SKM-1 treated with dmso at 0.1 percent for 144 hours (cell line): Measurements from ENCODE around the gene RPL13.
"Not testable (repeated sequence)": the region's sequence is repeated elsewhere in the genome, so short reads cannot be mapped to it uniquely, and the experiment has no call there.

Source experiments
- DNase-seq: peaks from one replicate; lab custom pipeline; 2025; ENCODE audit not compliant: unreplicated experiment; lab: John Stamatoyannopoulos, UW

The RPL13 gene

DNA sequence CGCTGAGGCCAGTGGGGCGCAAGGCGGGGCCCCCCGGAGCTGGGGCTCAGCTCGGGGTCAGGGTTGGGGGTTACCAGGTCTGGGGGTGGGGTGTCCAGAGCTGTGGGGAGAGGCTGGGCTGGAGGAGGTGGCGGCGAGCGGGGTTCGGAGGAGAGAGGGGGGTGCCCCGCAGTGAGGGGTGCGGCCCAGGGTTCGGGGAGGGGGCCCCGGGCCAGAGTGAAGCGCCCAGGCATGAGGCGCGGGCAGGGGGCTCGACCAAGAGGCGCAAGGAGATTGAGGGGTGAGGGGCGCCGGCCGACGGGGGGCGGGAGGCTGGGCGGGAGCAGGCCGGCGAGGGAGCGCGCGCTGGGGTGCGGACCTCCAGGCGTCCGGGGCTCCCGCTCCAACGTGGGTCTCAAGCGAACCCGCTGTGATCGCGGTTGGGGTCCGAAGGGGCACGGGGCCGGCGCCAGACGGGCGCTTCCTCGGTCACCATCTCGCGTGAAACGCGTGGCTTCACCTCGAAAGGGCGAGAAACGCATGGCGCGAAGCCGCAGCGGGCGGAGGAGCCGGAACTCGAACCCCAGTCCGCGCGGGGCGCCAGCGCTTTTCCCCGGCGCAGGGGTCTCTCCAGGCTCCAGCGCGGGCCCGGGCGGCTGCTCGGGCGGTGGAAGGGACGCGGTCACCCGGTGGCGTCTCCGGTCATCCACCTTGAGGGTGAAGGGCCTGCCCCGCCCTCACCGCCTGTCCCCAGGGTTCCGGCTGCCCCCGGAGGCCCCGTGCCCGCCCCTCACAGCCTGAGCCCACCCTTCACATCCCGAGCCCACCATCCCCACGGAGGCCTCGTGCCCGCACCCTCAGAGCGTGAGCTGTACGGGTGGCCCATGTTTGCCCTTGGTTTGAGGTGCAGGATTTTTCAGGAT, 15.9 kb downstream of the RPL13 start:
- DNase-seq = no peak

DNA sequence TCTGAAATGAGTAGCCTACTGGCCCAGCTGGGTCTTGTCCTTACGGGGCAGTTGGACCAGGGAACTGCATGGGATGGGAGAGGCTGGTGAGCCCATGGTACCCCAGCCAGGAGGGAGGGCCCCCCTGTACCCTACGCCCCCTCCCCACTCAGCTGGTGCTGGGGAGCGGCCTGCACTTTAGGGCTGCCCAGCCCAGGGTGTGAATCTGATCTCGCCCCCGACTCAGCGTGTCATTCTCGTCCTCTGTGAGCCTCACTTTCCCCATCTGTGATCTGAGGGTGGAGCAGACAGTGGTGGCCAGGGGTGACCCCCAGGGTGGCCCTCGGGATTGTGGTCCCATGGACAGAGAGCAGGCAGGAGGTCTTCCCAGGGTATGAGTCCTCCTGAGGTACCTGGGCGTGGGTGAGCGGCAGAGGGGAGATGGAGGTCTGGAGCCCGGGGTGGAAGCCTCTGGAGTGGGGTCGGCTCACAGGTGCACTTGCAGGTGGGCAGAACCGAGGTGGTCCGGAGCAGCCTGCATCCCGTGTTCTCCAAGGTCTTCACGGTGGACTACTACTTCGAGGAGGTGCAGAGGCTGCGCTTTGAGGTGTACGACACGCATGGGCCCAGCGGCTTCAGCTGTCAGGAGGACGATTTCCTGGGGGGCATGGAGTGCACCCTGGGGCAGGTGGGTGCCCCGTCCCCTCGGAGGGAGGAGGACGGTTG, 16.7 kb downstream of the RPL13 start:
- no peak for DNase-seq

DNA sequence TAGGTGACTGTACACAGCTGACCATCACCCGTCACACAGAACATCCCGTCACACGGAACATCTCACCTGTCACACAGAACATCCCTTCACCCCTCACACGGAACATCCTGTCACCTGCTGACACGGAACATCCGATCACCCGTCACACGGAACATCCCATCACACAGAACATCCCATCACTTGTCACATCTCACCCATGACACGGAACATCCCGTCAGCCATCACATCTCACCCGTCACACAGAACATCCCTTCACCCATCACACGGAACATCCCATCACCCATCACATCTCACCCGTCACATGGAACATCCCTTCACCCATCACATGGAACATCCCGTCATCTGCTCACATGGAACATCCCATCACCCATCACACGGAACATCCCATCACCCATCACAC, 18.9 kb downstream of the RPL13 start:
- DNase-seq = no peak

DNA sequence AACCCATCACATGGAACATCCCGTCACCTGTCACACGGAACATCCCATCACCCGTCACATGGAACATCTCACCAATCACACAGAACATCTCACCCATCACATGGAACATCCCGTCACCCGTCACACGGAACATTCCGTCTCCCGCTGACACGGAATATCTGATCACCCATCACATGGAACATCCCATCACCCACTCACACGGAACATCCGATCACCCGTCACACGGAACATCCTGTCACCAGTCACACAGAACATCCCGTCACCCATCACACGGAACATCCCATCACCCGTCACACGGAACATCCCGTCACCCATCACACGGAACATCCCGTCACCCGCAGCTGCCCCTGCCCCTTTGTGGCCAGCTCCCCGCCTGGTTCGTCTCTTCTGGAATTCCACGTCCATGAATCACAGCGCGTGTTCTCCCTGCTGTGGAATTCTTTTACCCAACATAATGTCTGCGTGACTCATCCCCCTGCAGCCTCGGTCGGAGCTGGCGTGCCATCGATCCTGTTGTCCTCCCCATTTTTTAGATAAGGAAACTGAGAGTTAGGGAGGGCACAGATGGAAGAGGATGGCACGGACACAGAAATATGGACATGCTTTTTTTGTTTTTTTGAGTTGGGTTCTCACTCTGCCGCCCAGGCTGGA, 20.7 kb downstream of the RPL13 start:
- no peak for DNase-seq

DNA sequence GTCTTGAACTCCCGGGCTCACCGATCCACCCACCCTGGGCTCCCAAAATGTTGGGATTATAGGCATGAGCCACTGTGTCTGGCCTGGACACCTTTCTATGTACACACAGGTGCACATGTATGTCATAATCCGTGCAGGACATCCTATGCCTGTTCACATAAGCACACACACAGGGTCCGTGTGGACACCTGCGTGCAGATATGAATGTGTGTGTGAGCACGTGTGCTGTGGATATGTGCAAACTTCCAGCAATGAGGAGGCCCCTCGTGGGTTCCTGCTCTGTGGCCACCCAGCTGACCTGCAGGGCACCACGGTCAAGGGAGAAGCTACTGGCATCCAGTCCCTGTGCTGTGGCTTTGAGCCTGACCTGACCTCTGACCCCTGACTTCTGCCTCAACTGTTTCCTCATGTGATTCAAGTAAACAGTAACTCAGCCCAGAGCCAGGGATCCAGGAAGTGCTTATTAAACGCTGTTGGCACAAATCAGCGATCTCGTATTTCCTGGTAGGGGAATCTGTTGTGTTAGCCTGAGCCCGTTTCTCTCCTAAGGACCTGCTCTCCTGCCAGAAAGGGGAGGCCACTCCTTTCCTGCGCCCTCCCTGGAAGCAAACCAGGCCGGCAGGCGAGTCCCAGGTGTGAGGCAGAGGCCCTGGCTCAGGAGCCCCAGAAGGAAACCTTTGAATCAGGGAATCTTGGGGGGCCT, 21.5 kb downstream of the RPL13 start:
- DNase-seq = no peak

DNA sequence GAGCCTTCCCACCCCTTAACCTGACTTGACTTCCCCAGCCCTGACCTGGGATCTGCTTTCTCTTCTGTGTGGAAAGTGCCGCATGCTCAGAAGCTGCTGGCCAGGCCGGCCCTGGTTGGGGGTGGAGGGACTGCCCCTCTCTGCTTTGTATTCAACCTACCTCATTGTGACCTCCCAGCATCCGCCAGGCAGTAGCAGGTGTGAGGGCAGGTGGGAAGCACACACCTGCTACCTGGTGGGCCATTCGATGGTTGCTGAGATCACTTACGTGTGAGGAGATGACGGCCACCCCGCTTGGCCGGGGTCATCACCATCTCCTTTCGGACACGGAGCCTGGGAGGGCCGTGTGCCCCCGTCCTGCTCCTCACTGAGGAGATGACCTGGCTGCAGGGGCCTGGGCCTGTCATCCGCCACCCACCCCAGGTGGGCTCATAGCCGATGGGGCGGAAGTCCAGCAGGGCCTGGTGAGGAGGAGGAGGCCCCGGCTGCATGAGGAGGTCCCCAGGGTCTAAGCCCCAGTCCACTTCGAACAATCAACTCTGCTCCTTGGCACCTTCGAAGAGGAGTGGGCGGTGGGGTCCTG, 22.2 kb downstream of the RPL13 start:
- no peak for DNase-seq

DNA sequence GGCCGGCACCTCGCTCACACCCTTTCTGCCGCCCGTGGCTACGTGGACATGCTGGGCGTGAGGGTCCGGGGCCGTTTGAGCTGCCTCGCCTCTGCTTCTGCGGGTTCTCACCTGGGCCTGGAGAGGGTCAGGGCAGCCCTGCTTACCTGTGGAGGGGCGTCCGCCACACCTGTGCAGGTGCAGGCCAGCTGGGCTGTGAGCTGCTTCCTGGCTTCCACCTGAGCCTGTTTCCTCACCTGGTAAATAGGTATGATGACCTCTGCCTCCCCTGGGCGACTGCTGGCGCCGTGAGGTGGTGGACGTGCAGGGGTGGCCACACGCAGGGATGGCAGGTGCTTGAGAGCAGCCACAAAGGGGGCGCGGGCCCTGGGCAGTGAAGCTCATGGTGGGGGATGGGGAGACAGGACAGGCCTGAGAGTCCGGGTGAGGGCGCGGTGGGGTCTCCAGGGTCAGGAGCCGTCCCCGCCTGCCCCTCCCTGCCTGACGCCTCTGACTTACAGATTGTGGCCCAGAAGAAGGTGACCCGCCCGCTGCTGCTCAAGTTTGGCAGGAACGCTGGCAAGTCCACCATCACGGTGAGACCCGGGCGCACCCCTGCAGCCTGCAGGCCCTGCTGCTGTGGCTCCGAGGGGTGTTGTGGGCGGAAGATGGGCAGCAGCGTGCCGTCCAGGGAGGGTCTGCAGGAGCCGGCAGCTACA, 22.9 kb downstream of the RPL13 start:
- no peak for DNase-seq

DNA sequence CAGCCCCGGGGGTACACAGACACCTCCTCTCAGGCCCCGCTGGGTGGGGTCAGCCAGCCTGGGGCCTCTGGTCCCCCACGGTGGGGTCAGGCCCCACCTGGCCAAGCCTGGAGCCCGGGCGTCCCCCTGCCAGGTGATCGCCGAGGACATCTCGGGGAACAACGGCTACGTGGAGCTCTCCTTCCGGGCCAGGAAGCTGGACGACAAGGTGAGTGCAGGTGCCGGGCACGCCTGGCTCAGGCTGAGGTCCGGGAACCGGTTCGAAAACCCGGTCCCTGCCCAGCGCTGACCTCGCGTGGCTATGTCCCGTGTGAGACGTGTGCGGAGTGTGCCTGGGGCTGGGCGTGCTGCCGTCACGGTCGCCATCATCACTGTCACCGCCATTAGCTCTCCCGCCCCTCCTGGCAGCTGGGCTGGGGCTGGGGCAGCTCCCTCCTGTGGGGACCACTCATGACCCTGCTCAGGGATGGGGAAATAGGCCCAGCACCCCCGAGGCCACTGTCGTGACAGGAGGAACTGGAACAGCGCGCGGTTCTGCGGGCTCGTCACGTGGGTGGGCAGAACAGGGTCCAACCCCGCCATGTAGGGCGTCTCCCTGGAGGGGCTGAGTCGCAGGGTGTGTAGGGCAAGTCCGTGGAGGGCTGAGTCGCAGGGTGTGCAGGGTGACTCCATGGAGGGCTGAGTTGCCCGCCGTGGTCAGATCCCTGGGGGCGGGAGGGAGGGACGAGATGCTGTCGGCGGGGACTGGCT, 23.6 kb downstream of the RPL13 start:
- no peak for DNase-seq

DNA sequence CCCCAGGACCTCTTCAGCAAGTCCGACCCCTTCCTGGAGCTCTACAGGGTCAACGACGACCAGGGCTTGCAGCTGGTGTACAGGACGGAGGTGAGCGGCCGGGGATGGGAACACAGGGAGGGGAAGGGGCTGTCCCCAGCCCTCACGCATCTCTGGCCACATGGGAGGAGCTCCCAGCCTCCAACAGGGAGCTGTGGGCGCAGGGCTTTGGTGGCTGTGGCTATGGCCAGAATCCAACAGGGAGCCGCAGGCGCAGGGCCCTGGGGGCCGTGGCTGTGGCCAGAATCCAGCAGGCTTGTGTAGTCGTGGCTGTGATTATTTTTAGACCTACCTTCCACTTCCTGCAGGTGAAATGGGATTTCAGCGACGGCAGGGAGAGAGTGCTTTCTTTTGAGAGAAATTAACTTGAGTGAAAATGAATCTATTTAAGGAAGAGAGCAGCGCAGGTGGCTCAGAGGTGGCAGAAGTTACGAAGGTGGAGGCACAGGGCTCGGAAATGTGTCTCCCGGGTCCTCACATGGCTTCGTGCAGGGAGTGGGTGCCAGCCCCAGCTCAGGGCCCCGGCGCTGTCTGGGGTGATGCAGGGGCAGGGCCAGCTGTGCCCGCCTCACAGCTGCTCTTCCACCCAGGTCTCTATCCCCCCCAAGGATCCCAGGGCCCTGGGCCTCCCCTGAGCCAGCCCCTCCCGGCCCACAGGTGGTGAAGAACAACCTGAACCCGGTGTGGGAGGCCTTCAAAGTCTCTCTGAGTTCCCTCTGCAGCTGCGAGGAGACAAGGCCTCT, 24.5 kb downstream of the RPL13 start:
- no peak for DNase-seq

DNA sequence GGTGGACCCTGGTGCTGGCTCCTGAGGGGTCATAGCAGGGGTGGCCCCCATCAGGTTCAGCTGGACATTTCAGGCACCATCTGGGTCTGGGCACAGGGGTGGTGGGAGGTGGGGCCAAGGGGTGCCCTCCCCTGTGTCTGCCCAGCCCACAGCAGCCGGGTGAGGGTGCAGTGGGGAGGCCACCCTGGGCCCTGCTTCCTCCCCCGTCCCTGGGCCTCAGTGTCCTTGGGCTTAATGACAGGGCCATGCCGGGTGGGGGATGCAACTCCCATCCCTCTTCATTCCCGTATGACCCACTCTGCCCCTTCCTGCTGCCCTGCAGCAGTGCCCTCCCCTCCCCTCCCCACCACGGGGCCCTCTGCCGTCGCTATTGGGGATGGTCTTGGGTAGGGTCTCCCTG, 25.7 kb downstream of the RPL13 start:
- no peak for DNase-seq

DNA sequence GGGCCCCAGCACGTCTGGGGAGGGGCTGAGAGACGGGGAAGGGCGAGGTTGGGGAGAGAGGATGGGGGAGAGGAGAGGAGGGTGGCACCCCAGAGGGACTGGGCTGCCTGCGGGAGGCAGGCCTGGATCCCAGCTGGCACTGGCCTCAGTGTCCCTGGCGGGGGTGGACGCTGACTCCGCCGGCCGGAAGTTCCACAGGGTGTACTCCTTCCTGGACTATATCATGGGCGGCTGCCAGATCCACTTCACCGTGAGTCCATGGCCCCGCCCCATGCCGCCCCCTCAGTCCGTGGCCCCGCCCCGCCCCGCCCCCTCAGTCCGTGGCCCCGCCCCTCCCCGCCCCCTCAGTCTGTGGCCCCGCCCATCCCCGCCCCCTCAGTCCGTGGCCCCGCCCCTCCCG, 26.4 kb downstream of the RPL13 start:
- no peak for DNase-seq

DNA sequence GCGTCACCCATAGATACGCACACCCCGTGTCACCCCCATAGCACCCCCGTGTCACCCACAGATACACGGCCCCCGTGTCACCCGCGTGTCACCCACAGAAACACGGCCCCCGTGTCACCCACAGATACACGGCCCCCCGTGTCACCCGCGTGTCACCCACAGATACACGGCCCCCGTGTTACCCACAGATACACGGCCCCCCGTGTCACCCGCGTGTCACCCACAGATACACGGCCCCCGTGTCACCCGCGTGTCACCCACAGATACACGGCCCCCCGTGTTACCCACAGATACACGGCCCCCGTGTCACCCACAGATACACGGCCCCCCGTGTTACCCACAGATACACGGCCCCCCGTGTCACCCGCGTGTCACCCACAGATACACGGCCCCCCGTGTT, 27.2 kb downstream of the RPL13 start:
- not testable (repeated sequence) for DNase-seq

DNA sequence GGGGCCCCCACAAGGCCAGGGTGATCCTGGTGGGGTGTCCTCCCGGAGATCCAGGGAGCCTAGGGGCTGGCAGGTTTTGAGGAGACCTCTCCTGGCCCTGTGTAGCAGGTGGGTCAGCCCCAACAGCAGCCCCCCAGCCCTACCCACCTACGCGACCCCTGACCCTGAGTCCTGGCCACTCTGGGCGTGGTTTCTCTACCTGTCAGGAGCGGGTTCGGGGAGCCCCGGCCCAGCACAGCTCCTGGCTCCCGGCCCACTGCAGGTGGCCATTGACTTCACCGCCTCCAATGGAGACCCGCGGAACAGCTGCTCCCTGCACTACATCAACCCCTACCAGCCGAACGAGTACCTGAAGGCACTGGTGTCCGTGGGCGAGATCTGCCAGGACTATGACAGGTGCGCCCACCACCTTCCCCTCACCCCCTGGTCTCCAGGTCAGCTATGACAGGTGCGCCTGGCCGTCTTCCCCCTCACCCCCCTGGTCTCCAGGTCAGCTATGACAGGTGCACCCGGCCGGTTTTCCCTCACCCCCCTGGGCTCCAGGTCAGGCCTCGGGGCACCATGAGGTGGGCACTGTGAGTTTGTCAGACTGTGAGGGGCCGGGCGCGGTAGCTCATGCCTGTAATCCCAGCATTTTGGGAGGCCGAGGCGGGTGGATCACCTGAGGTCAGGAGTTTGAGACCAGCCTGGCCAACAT, 28.1 kb downstream of the RPL13 start:
- DNase-seq = no peak

DNA sequence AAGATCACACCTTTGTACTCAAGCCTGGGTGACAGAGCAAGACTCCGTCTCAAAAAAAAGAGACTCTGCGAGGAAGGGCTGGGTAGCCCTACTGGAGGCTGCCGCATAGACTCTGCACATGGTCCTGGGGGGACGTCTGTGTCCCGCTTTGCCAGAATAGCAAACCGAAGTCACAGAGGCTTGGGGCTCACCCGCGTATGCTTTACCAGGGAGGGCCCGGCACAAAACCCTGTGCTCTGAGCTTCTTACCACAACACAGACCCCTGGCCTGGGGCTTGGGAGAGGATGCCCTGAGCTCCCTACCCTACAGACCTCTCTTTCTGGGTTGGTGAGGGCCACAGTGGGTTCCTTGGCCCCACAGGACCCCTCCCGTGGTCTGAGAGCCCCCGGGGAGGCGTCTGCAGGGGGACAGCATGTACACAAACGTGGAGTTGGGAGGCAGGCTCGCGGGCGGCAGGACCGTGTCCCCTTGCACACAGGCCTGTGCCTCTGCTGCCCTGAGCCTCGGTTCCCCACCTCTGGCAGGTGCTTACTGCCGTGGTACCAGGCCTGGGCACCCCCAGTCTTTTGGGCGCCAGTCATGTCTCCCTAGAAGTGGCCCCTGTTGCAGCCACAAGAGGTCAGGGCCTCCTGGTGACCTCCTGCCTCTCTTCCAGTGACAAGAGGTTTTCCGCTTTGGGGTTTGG, 28.9 kb downstream of the RPL13 start:
- DNase-seq = no peak

DNA sequence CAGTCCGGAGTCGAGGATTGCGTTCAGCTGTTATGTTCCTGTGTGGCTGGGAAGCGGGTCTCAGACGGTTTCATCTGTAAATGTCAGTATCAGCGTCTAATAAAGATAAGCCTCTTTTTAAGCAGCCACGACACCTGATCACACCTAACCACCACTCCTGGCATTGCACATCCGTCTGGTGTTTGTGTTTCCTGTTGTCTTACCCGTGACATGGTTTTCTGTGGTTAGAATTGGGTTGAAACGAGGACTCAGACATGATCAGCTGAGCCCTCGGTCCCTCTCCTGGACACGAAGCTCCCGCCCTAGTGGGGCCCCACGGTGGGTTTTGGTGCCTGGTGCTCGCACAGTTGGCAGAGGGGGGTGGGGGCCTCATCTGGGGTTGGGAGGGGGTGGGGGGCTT, 33.4 kb downstream of the RPL13 start:
- no peak for DNase-seq

DNA sequence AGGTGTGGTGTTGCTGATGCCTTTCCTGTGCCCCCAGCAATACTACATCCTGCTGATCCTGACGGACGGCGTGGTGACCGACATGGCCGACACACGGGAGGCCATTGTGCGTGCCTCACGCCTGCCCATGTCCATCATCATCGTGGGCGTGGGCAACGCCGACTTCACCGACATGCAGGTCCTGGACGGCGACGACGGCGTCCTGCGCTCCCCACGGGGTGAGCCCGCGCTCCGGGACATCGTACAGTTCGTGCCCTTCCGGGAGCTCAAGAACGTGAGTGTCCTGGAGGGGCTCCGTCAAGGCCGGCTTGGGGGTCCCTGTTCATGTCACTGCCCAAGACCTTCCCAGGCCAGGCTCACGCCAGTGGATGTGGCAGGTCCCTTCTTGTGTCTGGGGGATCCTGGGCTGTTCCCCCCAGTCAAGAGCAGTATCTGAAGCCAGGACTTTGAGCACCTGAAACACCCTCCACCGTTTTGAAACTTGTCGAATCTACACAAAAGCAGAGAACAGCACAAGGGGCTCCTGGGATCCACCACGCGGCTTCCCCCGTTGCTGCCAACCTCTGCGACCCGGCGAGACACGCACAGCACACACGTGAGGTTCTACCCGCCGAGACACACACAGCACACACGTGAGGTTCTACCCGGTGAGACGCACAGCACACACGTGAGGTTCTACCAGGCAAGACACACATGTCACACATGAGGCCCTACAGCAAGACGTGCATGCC, 35.0 kb downstream of the RPL13 start:
- DNase-seq = no peak

DNA sequence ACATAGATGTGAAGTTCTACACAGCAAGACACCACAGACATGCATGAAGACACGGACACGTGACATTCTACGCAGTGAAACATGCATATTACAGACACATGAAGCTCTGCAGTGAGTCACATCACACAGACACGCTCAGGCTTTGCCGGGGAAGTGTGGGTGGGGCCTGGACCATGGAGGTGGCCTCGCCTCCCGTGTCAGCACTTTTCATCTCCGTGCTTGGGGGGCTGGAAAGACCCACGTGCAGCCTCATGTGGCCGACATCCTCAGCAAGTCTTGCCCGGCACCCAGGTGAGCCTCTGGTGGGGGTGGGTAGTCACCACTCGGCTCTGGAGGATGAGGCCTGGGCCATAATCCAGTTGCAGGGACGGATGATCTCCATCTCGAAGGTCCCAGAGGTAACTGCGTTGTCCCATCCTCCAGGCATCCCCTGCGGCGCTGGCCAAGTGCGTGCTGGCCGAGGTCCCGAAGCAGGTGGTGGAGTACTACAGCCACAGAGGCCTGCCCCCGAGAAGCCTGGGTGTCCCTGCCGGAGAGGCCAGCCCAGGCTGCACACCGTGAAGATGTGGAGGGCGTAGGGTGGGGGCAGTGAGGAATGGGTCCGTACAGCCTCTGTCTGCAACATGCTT, 35.7 kb downstream of the RPL13 start:
- no peak for DNase-seq
